ENCODE results near the gene APOD.

Gene APOD

DNA sequence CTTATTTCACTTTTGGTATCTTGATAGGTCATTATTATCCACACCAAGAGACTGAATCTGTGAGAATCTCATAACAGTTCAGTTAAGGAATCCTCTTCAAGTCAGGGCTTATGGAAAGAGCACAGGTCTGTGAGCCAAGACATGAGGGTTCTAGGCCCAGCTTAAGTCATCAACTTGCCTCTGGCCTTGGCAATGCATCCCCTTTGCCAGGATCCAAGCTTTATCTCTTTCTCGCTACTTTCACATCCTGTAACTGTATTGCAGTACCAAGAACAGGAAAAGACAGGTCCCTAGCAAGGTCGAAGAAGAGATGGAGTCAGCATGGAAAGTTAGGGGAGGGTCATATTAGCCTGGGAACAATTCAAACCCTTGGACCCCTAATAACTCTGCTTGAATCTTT, 13.5 kb upstream of the APOD start:
- TF ChIP-seq, protein P1, sequence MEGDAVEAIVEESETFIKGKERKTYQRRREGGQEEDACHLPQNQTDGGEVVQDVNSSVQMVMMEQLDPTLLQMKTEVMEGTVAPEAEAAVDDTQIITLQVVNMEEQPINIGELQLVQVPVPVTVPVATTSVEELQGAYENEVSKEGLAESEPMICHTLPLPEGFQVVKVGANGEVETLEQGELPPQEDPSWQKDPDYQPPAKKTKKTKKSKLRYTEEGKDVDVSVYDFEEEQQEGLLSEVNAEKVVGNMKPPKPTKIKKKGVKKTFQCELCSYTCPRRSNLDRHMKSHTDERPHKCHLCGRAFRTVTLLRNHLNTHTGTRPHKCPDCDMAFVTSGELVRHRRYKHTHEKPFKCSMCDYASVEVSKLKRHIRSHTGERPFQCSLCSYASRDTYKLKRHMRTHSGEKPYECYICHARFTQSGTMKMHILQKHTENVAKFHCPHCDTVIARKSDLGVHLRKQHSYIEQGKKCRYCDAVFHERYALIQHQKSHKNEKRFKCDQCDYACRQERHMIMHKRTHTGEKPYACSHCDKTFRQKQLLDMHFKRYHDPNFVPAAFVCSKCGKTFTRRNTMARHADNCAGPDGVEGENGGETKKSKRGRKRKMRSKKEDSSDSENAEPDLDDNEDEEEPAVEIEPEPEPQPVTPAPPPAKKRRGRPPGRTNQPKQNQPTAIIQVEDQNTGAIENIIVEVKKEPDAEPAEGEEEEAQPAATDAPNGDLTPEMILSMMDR (IDR thresholded peaks at IDR 0.05): no peak

DNA sequence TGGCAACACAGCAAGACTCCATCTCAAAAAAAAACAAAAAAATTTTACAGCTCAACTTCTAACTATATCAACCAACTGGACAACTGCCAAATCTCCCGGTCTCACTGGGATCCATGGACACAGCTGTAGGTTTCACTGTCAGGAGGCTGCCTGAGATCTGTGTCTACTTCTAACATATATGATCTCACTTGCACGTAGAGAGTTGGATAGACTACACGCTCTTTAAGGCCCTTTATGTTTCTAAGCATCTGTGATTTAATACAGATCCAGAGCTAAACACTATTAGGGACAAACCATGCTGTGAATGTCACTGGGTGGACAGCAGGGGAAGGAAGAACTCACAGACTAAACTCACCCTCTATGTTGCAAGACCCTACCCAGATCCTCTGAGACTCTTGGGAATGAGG, 13.0 kb upstream of the APOD start:
- TF ChIP-seq, protein P1 (IDR thresholded peaks at IDR 0.05): no peak

DNA sequence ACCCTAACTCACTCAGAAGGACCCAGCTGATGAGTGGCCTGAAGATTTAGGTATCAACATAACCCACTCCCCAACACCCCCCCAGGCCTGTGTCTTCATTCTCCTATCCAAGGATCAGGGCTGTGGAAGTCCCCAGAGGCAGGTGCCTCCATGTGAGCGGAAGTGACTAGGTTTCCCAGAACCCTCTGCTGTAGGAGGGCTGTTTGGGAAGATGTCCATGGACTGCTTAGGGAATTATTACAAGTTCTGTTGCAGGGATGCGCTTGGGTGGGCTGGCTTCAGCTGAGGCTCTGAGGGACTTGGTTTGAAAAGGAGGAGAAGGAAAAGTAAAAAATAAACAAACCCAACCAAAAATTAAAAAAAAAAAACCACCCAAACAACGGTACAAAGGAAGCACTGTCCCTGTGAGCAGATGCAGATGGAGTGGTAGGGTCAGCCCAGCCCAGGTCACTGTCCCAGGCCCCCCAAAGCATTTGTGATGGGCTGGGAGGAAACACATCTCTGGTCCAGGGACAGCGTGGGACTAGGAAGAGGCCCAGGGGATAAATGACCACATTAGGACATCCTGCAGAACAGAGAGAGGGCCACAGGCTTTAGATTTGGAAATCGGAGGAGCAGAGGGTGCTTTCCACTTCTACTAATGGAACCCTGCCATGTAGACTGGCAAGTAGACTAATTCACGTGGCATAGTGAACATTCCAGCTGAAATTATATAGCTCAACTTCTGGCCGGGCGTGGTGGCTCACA, 12.2 kb upstream of the APOD start:
- TF ChIP-seq, protein P1 (IDR thresholded peaks at IDR 0.05): no peak

DNA sequence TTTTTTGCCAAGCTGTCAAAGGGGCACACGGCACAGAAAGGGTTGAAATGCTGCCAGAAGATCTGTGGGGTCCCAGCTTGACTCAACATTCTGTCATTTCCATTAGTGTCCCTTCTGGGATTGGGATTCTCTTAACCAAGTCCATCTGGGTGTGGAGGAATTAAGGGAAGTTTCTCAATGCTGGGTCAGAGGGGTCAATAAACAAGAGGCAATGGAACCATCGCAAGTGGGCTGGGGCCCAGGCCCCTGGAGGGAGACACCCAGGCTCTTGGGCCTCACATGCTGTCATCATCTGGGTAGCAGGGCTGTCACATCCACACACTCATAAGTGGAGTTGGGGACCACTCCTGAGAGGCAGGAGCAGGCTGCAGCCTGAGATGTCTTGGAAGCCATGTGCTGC, 8.1 kb upstream of the APOD start:
- TF ChIP-seq, protein P1 (IDR thresholded peaks at IDR 0.05): no peak

DNA sequence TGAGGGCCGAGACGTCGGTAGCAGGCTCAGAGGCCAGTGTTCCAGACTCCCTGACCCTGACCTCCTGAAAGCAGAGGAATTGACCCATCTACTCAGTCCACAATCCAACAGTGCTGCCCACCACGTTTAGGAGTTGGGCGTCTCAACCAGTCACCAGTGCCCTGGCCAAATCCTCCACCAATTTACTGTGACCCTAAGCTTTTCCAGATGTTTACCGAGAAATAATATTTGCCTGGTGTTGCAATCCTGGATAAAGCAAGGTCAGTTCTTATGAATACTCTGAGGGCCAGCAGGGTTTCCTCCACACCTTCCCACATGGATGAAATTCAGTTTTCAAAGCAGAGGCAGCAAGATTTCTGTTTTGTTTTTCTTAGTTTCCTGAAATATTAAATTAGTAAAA, 7.5 kb upstream of the APOD start:
- TF ChIP-seq, protein P1 (IDR thresholded peaks at IDR 0.05): no peak

DNA sequence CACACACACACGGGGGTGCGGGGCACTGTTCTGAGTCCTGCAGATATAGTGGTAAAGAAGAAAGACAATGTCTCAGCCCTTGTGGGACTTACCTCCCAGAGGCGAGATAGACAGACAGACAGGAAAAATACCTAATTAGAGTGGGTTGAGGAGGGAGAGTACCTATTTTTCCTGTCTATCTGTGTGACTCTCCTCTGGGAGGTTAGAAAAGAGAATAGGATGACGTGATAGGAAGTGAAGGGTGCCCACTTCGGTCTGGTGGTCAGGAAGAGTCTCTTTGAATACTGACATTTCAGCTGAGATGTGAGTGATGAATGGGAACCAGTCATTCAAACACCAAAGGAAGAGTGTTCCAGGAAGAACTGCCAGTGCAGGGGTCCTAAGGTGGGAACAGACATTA, 4.1 kb upstream of the APOD start:
- TF ChIP-seq, protein P1 (IDR thresholded peaks at IDR 0.05): no peak

DNA sequence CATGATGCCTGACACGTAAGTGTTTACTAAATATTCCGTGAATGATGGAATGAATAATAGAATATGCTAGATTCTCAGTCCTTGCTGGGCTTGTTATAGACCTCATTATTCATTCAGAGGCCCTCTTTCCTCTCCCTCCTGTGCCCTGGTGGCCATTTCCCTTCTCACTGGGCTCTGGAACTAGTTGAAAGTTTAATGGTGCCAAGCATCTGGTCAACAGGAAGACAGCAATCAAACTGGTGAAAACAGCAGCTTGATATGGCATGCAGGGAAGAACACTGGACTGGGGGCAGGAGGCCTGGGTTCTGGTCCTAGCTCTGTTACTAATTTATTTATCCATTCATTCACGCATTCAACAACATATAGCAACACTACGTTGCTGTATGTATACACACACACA, 3.7 kb upstream of the APOD start:
- TF ChIP-seq, protein P1 (IDR thresholded peaks at IDR 0.05): no peak

DNA sequence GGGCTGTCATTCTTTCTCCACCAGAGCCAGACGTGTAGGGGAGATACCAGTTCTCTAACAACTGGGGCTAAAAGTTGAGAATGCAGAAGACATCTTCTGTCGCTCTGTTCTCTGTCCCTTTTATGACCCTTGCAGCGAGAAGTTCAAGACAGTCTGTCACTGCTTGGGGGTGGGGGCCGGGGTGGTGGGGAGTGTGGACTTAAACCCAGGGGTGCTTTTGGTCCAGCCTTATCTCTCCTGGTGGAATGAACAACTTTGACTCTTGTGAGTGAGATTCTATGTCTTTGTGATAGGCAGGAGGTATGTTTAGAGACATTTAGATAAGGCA, 767 bp upstream of the APOD start:
- TF ChIP-seq, protein P1 (IDR thresholded peaks at IDR 0.05): no peak
